HG02588 (cell line): ENCODE data around the gene ZNF273.
"Not testable (repeated sequence)": the region's sequence is repeated elsewhere in the genome, so short reads cannot be mapped to it uniquely, and the experiment has no call there.

Source experiments
- ATAC-seq: cut with Tn5 transposase; IDR thresholded peaks from one replicate; pipeline ENCODE4 v1.9.1; 2021; ENCODE audit warnings: mild to moderate bottlenecking, moderate library complexity; ENCODE audit not compliant: unreplicated experiment

Gene ZNF273

GRCh38 chr7:64944667-64945502 lies 41.8 kb downstream of the ZNF273 start:
- ATAC-seq = not testable (repeated sequence)

GRCh38 chr7:64945503-64946175 lies 42.6 kb downstream of the ZNF273 start:
- no peak for ATAC-seq

- ATAC-seq = no peak
Measured at GRCh38 chr7:64946772-64947171, 43.7 kb downstream of the ZNF273 start.

- ATAC-seq = no peak
Measured at GRCh38 chr7:64947252-64948000, 44.4 kb downstream of the ZNF273 start.

GRCh38 chr7:64948774-64949173 lies 45.7 kb downstream of the ZNF273 start:
- not testable (repeated sequence) for ATAC-seq

GRCh38 chr7:64950673-64951072 lies 47.6 kb downstream of the ZNF273 start:
- not testable (repeated sequence) for ATAC-seq

GRCh38 chr7:64951250-64951848 lies 48.3 kb downstream of the ZNF273 start:
- ATAC-seq = peak; percentile 54

- no peak for ATAC-seq
Measured at GRCh38 chr7:64959072-64959747, 56.1 kb downstream of the ZNF273 start.

- no peak for ATAC-seq
Measured at GRCh38 chr7:64965594-64965993, 62.5 kb downstream of the ZNF273 start.

- ATAC-seq = no peak
Measured at GRCh38 chr7:64978497-64979203, 75.6 kb downstream of the ZNF273 start.
